ENCODE data around the gene CLDN19.

The CLDN19 gene

DNA sequence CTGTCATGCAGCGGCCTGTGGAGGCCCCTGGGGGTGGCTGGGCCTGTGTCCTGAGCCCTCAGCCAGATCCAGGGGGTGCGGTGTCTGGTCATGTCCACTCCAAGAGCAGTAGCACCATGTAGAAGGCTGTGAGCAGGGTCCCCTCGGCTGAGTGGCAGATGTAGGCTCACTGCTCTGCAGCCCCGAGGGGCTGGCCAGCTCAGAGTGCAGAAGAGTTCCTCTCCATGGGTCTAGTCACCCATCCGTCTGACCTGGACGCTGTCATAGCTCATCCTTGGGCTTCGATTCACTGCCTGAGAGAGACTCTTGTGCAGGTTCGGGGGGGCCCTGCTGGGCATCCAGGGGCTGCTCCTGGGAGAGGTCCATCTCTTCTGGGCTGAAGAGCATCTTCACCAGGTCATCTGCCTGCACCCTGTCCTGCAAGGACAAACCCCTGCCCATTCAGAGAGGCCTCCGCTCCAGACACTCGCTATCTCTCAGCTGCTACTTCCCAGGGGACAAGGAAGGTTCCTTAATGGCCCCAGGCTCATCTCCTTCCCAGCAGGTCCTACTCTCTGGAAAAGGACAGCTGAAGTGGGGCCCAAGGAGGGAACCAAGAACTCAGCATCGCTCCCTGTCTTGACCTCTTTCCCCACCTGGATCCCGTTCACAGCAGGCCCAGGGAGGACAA, 6.5 kb upstream of the CLDN19 start:
- Histone ChIP-seq H2AFZ (ENCODE audit: low read depth, low read length) (no peak overlapping the region), H3K79me2 (ENCODE audit: low read length) (no peaks in the 10 kb centered on the region), H3K9ac (ENCODE audit: low read length) (no peak overlapping the region), H3K9me3 (ENCODE audit: insufficient read depth, low read length) (no peaks in the 10 kb centered on the region), H4K20me1 (ENCODE audit: insufficient read depth, low read length) (no peaks in the 10 kb centered on the region), H3K4me3 (ENCODE audit: low read length) (no peak overlapping the region), H3K27ac (ENCODE audit: low read length) (no peak overlapping the region), H3K36me3 (replicated peaks; ENCODE audit: low read depth, low read length) (peaks cover 8% of the 10 kb centered on the region), H3K4me2 (ENCODE audit: low read length) (no peak overlapping the region), H3K4me1 (ENCODE audit: low read length) (no peaks in the 10 kb centered on the region), H3K27me3 (ENCODE audit: low read depth, low read length) (no peaks in the 10 kb centered on the region)
- TF ChIP-seq, protein P1, sequence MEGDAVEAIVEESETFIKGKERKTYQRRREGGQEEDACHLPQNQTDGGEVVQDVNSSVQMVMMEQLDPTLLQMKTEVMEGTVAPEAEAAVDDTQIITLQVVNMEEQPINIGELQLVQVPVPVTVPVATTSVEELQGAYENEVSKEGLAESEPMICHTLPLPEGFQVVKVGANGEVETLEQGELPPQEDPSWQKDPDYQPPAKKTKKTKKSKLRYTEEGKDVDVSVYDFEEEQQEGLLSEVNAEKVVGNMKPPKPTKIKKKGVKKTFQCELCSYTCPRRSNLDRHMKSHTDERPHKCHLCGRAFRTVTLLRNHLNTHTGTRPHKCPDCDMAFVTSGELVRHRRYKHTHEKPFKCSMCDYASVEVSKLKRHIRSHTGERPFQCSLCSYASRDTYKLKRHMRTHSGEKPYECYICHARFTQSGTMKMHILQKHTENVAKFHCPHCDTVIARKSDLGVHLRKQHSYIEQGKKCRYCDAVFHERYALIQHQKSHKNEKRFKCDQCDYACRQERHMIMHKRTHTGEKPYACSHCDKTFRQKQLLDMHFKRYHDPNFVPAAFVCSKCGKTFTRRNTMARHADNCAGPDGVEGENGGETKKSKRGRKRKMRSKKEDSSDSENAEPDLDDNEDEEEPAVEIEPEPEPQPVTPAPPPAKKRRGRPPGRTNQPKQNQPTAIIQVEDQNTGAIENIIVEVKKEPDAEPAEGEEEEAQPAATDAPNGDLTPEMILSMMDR (IDR thresholded peaks at IDR 0.05; ENCODE audit: low read depth, low read length), result no peak
- no peak for TF ChIP-seq EZH2phosphoT487 (IDR thresholded peaks at IDR 0.05; ENCODE audit: low read depth)

DNA sequence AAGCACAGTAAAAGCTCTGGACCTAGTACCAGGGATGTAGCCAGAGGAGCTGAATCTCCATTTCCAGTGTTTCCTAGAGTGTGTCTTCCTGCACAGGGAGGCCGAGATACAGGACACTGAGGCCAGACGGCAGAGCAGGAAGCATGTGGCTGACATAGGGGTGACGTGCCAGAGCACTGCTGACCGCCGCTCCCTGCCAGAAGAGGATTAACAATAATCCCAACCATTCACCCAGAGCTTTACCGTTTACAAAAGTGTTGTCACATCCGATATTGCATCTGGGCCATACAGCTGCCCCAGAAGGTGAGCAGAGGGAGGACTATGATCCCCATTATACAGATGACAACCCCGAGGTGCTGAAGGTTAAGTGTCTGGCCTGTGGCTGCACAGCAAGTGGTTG, 5.8 kb upstream of the CLDN19 start:
- Histone ChIP-seq H3K9ac (ENCODE audit: low read length) (no peak overlapping the region), H3K27me3 (ENCODE audit: low read depth, low read length) (no peaks in the 10 kb centered on the region), H4K20me1 (ENCODE audit: insufficient read depth, low read length) (no peaks in the 10 kb centered on the region), H3K4me2 (ENCODE audit: low read length) (no peak overlapping the region), H3K27ac (ENCODE audit: low read length) (no peak overlapping the region), H3K79me2 (ENCODE audit: low read length) (no peaks in the 10 kb centered on the region), H3K4me3 (ENCODE audit: low read length) (no peak overlapping the region), H2AFZ (ENCODE audit: low read depth, low read length) (no peak overlapping the region), H3K4me1 (ENCODE audit: low read length) (no peaks in the 10 kb centered on the region), H3K36me3 (replicated peaks; ENCODE audit: low read depth, low read length) (peaks cover 8% of the 10 kb centered on the region), H3K9me3 (ENCODE audit: insufficient read depth, low read length) (no peaks in the 10 kb centered on the region)
- TF ChIP-seq, protein P1 (IDR thresholded peaks at IDR 0.05; ENCODE audit: low read depth, low read length), result no peak
- no peak for TF ChIP-seq EZH2phosphoT487 (IDR thresholded peaks at IDR 0.05; ENCODE audit: low read depth)

DNA sequence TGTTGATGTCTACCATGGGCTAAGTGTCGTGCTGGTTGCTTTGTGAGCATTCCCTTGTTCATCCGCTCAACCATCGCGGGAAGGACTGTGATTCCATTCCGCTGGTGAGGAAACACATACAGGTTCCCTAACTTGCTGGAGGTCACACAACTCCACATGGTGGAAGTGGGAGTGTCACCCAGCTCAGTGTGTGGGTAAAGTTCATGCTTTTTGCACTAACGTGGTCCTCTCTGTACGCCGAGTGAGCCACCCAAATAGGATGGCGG, 4.0 kb upstream of the CLDN19 start:
- H3K4me1 ChIP-seq (ENCODE audit: low read length), result no peaks in the 10 kb centered on the region

DNA sequence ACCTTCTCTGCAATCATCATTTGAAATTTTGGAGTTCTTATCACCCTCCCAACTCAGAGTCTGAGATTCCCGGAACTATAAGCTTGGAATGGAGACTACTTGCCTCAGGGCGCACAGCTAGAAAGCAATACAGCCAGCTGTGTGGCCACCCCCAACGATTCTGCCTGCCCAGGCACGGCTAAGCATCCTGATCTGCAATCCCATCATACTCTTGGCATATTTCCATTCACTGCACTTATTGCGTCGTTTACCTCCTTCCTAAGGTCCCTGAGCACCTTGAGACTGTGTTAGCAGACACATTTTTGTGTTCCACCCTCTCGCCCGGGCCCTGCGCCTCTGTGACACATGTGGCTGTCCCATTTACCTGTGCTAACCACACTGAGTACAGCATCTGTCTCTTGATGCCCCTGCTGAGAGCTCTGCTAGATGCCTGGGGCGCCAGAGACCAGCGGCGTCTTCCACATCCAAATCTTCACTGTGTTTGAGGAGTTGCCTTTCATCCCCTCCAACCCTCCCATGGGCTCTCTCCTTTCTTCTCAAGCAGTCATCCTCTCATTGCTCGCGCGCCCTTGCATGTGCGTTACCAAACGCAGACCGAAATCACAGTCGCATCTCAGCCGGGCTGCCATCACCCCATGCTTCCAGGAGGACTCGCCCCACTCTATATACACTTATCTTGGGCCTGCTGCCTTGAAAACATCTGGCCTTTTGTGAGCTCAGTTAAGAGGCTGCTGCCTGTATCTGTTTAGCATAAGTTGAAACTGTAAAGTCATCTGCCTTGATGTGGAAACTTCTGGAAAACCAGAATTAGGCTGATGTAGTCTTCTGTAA, 3.5 kb upstream of the CLDN19 start:
- H3K27ac ChIP-seq (ENCODE audit: low read length), result no peak overlapping the region
- H3K9me3 ChIP-seq (ENCODE audit: insufficient read depth, low read length), result no peaks in the 10 kb centered on the region
- H3K79me2 ChIP-seq (ENCODE audit: low read length), result no peaks in the 10 kb centered on the region
- H3K36me3 ChIP-seq (replicated peaks; ENCODE audit: low read depth, low read length), result peaks cover 3% of the 10 kb centered on the region
- no peaks in the 10 kb centered on the region for H3K4me1 ChIP-seq (ENCODE audit: low read length)
- no peak overlapping the region for H3K4me2 ChIP-seq (ENCODE audit: low read length)
- no peak overlapping the region for H2AFZ ChIP-seq (ENCODE audit: low read depth, low read length)
- no peaks in the 10 kb centered on the region for H4K20me1 ChIP-seq (ENCODE audit: insufficient read depth, low read length)
- H3K4me3 ChIP-seq (ENCODE audit: low read length), result no peak overlapping the region
- no peak overlapping the region for H3K9ac ChIP-seq (ENCODE audit: low read length)
- no peaks in the 10 kb centered on the region for H3K27me3 ChIP-seq (ENCODE audit: low read depth, low read length)
- TF ChIP-seq EZH2phosphoT487 (IDR thresholded peaks at IDR 0.05; ENCODE audit: low read depth), result no peak
- TF ChIP-seq, protein P1 (IDR thresholded peaks at IDR 0.05; ENCODE audit: low read depth, low read length), result no peak

More for the DNA sequence above, 4.0 kb upstream of the CLDN19 start:
- H3K27me3 ChIP-seq (ENCODE audit: low read depth, low read length), result no peaks in the 10 kb centered on the region
- no peak overlapping the region for H3K4me2 ChIP-seq (ENCODE audit: low read length)
- H4K20me1 ChIP-seq (ENCODE audit: insufficient read depth, low read length), result no peaks in the 10 kb centered on the region
- H3K79me2 ChIP-seq (ENCODE audit: low read length), result no peaks in the 10 kb centered on the region
- H3K27ac ChIP-seq (ENCODE audit: low read length), result no peak overlapping the region
- H2AFZ ChIP-seq (ENCODE audit: low read depth, low read length), result no peak overlapping the region
- no peak overlapping the region for H3K4me3 ChIP-seq (ENCODE audit: low read length)
- H3K36me3 ChIP-seq (replicated peaks; ENCODE audit: low read depth, low read length), result peaks cover 3% of the 10 kb centered on the region
- no peaks in the 10 kb centered on the region for H3K9me3 ChIP-seq (ENCODE audit: insufficient read depth, low read length)
- TF ChIP-seq EZH2phosphoT487 (IDR thresholded peaks at IDR 0.05; ENCODE audit: low read depth), result no peak
- TF ChIP-seq, protein P1 (IDR thresholded peaks at IDR 0.05; ENCODE audit: low read depth, low read length), result no peak
- no peak overlapping the region for H3K9ac ChIP-seq (ENCODE audit: low read length)

Measured in OCI-LY3 (cell line).